ENCODE results near the gene SLC25A12.

DNA sequence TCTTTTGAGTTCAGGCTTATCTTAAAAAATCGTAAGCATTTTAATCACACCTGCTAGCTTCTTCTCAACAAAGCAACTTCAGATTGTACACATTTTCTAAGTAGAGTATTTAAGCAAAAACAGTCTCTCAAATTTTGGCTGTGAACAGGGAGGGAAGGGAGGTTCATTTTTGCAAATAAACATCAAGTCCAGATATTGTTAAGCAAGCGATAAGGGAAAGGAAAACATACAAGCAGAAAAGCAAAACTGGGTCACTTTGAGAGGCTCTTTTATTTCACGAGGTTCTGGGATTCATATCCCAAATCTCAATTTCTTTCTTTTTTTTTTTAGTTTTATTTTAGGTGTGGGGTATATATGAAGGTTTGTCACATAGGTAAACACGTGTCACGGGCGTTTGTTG is 79.9 kb downstream of the SLC25A12 start:
- no peak for TF ChIP-seq ESRRG (CRISPR knock-in tag; IDR thresholded peaks at IDR 0.05)
- TF ChIP-seq RARB (CRISPR knock-in tag; IDR thresholded peaks at IDR 0.05), result no peak
- TF ChIP-seq PPARA (CRISPR knock-in tag; IDR thresholded peaks at IDR 0.05; ENCODE audit: borderline replicate concordance), result no peak
- TF ChIP-seq ZNF8 (CRISPR knock-in tag; IDR thresholded peaks at IDR 0.05), result no peak
- no peak for TF ChIP-seq ISL1 (CRISPR knock-in tag; IDR thresholded peaks at IDR 0.05)
- TF ChIP-seq ZNF565 (CRISPR knock-in tag; conservative IDR thresholded peaks at IDR 0.05; ENCODE audit: low read depth), result no peak

Measured in SK-N-SH treated with all-trans-retinoic acid at 6 μM for 48 hours (cell line).